Hepatocyte (in vitro differentiated cells): Measurements from ENCODE around the gene ADAMTS14. TPM values are rescaled to one million over a fixed set of nuclear protein-coding genes. Genes with fewer than 3 reads are reported as not detected.

Source experiments
- DNase-seq: peaks from one replicate; pipeline ENCODE4 v3.0.0-alpha.2; 2016; ENCODE audit warnings: low spot score
- H2AFZ ChIP-seq: fragments of 200-600 bp; sonication (generic); 2 replicates; pipeline ENCODE4 v1.6.0; 2016; ENCODE audit warnings: antibody characterized with exemption, mild to moderate bottlenecking
- H3K27ac ChIP-seq: fragments of 200-600 bp; sonication (generic); 2 replicates; pipeline ENCODE4 v1.5.1; 2016; ENCODE audit warnings: mild to moderate bottlenecking
- H3K27me3 ChIP-seq: fragments of 200-600 bp; sonication (generic); 2 replicates; pipeline ENCODE4 v1.6.1; 2016
- H3K36me3 ChIP-seq: fragments of 200-600 bp; sonication (generic); replicated peaks from 2 replicates; pipeline ENCODE4 v1.5.1; 2016; ENCODE audit warnings: low read depth; ENCODE audit not compliant: insufficient read depth
- H3K4me1 ChIP-seq: fragments of 200-600 bp; sonication (generic); 2 replicates; pipeline ENCODE4 v1.5.1; 2016; ENCODE audit warnings: mild to moderate bottlenecking, moderate library complexity; ENCODE audit not compliant: insufficient read depth
- H3K4me2 ChIP-seq: fragments of 200-600 bp; sonication (generic); 2 replicates; pipeline ENCODE4 v1.6.0; 2016
- H3K4me3 ChIP-seq: fragments of 200-600 bp; sonication (generic); 2 replicates; pipeline ENCODE4 v1.5.1; 2016; ENCODE audit warnings: mild to moderate bottlenecking
- H3K79me2 ChIP-seq: fragments of 200-600 bp; sonication (generic); 2 replicates; pipeline ENCODE4 v1.6.0; 2017; ENCODE audit warnings: mild to moderate bottlenecking
- H3K9me2 ChIP-seq: fragments of 200-600 bp; sonication (generic); replicated peaks from 2 replicates; pipeline ENCODE4 v1.6.0; 2017; ENCODE audit warnings: mild to moderate bottlenecking; ENCODE audit not compliant: insufficient read depth
- H3K9me3 ChIP-seq: fragments of 200-600 bp; sonication (generic); 2 replicates; pipeline ENCODE4 v1.5.1; 2016; ENCODE audit warnings: low read depth, mild to moderate bottlenecking
- H4K20me1 ChIP-seq: fragments of 200-600 bp; sonication (generic); 2 replicates; pipeline ENCODE4 v1.6.0; 2016; ENCODE audit warnings: mild to moderate bottlenecking; ENCODE audit not compliant: insufficient read depth, poor library complexity, severe bottlenecking
- CTCF ChIP-seq: fragments of 200-600 bp; sonication (generic); IDR thresholded peaks from 2 replicates; pipeline ENCODE4 v1.5.1; 2016; ENCODE audit warnings: antibody characterized with exemption, mild to moderate bottlenecking; ENCODE audit not compliant: poor library complexity
- EZH2 ChIP-seq: fragments of 200-600 bp; sonication (generic); IDR thresholded peaks from 2 replicates; pipeline ENCODE4 v1.6.1; 2016; ENCODE audit warnings: antibody characterized with exemption, mild to moderate bottlenecking, borderline replicate concordance
- EZH2phosphoT487 ChIP-seq: fragments of 200-600 bp; sonication (generic); IDR thresholded peaks from one replicate; pipeline ENCODE4 v1.6.1; 2018; ENCODE audit warnings: antibody characterized with exemption, mild to moderate bottlenecking, low read depth, moderate library complexity; ENCODE audit not compliant: unreplicated experiment, severe bottlenecking
- WGBS: methylation state at CpG from one replicate; pipeline ENCODE4 v1.1.6; 2016; ENCODE audit warnings: low lambda C conversion rate; ENCODE audit errors: missing lambda C conversion rate; 5-methylcytosine and 5-hydroxymethylcytosine counted together
- polyA plus RNA-seq: library from polyadenylated mRNA; unstranded; fragments of >200 nt; fragmentation: Nextera tagmentation; extraction: Ambion mirVana; gene quantifications from 2 replicates; pipeline ENCODE4 v1.2.1, GENCODE V29; 2016
- total RNA-seq: library from RNA; depleted of rRNA; stranded (reverse); fragments of >200 nt; gene quantifications from 2 replicates; pipeline ENCODE4 v1.2.3, GENCODE V29; 2014

ADAMTS14 gene
- total and polyA plus RNA-seq, 2 experiments from 2014 or later: 0.87 to 2.1 TPM

GRCh38 chr10:70676511-70676910 lies 4.2 kb downstream of the ADAMTS14 start:
- H3K9me2 ChIP-seq: no peaks in the 10 kb centered on the region
- H3K4me1 ChIP-seq: no peaks in the 10 kb centered on the region
- no peak for DNase-seq
- H3K4me3 ChIP-seq: no peak overlapping the region
- no peak overlapping the region for H3K27ac ChIP-seq
- H3K36me3 ChIP-seq: no peaks in the 10 kb centered on the region
- WGBS: 86% methylated on average over 6 of the region's 6 CpGs
- no peak overlapping the region for H2AFZ ChIP-seq
- H4K20me1 ChIP-seq: no peaks in the 10 kb centered on the region
- no peaks in the 10 kb centered on the region for H3K9me3 ChIP-seq
- H3K4me2 ChIP-seq: no peak overlapping the region
- no peaks in the 10 kb centered on the region for H3K79me2 ChIP-seq
- peaks cover 24% of the 10 kb centered on the region for H3K27me3 ChIP-seq
- TF ChIP-seq EZH2phosphoT487: no peak
- TF ChIP-seq CTCF: no peak
- TF ChIP-seq EZH2: no peak

GRCh38 chr10:70677016-70677415 lies 4.7 kb downstream of the ADAMTS14 start:
- no peaks in the 10 kb centered on the region for H3K9me2 ChIP-seq
- H3K4me1 ChIP-seq: no peaks in the 10 kb centered on the region
- H2AFZ ChIP-seq: no peak overlapping the region
- H3K36me3 ChIP-seq: no peaks in the 10 kb centered on the region
- 87% methylated on average over 5 of the region's 5 CpGs for WGBS
- H3K4me3 ChIP-seq: no peak overlapping the region
- no peaks in the 10 kb centered on the region for H3K9me3 ChIP-seq
- TF ChIP-seq EZH2phosphoT487 (no peak), CTCF (no peak), EZH2 (no peak)
- H3K4me2 ChIP-seq: no peak overlapping the region
- no peaks in the 10 kb centered on the region for H4K20me1 ChIP-seq
- H3K79me2 ChIP-seq: no peaks in the 10 kb centered on the region
- peaks cover 20% of the 10 kb centered on the region for H3K27me3 ChIP-seq
- no peak overlapping the region for H3K27ac ChIP-seq
- no peak for DNase-seq

GRCh38 chr10:70677620-70678249 lies 5.4 kb downstream of the ADAMTS14 start:
- Histone ChIP-seq H4K20me1 (no peaks in the 10 kb centered on the region), H3K4me2 (no peak overlapping the region), H3K27ac (no peak overlapping the region), H3K4me1 (no peaks in the 10 kb centered on the region), H3K9me2 (no peaks in the 10 kb centered on the region), H3K36me3 (no peaks in the 10 kb centered on the region), H3K9me3 (no peaks in the 10 kb centered on the region), H2AFZ (no peak overlapping the region), H3K27me3 (peaks cover 19% of the 10 kb centered on the region), H3K79me2 (no peaks in the 10 kb centered on the region), H3K4me3 (no peak overlapping the region)
- peak; percentile 47 for DNase-seq
- TF ChIP-seq CTCF: no peak
- TF ChIP-seq EZH2phosphoT487: no peak
- no peak for TF ChIP-seq EZH2
- WGBS: 81% methylated on average over 9 of the region's 9 CpGs
